ENCODE data around the gene ORMDL3.

- TF ChIP-seq, protein P1, sequence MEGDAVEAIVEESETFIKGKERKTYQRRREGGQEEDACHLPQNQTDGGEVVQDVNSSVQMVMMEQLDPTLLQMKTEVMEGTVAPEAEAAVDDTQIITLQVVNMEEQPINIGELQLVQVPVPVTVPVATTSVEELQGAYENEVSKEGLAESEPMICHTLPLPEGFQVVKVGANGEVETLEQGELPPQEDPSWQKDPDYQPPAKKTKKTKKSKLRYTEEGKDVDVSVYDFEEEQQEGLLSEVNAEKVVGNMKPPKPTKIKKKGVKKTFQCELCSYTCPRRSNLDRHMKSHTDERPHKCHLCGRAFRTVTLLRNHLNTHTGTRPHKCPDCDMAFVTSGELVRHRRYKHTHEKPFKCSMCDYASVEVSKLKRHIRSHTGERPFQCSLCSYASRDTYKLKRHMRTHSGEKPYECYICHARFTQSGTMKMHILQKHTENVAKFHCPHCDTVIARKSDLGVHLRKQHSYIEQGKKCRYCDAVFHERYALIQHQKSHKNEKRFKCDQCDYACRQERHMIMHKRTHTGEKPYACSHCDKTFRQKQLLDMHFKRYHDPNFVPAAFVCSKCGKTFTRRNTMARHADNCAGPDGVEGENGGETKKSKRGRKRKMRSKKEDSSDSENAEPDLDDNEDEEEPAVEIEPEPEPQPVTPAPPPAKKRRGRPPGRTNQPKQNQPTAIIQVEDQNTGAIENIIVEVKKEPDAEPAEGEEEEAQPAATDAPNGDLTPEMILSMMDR (conservative IDR thresholded peaks at IDR 0.05): no peak
- no peak for TF ChIP-seq ZFX (IDR thresholded peaks at IDR 0.05)
These were observed 1.9 kb downstream of the ORMDL3 start for GRCh38 chr17:39925282-39926134.

Data from C4-2B (cell line).